HG03571 (cell line): ENCODE measurements around the gene SH2B2.
A peak's percentile ranks its signal among the peaks of the same experiment; 100 is the strongest.
"Not testable (repeated sequence)": the region's sequence is repeated elsewhere in the genome, so short reads cannot be mapped to it uniquely, and the experiment has no call there.

ENCODE experiments used
- ATAC-seq: cut with Tn5 transposase; IDR thresholded peaks from one replicate; pipeline ENCODE4 v1.9.1; 2021; ENCODE audit not compliant: unreplicated experiment

Gene SH2B2

DNA sequence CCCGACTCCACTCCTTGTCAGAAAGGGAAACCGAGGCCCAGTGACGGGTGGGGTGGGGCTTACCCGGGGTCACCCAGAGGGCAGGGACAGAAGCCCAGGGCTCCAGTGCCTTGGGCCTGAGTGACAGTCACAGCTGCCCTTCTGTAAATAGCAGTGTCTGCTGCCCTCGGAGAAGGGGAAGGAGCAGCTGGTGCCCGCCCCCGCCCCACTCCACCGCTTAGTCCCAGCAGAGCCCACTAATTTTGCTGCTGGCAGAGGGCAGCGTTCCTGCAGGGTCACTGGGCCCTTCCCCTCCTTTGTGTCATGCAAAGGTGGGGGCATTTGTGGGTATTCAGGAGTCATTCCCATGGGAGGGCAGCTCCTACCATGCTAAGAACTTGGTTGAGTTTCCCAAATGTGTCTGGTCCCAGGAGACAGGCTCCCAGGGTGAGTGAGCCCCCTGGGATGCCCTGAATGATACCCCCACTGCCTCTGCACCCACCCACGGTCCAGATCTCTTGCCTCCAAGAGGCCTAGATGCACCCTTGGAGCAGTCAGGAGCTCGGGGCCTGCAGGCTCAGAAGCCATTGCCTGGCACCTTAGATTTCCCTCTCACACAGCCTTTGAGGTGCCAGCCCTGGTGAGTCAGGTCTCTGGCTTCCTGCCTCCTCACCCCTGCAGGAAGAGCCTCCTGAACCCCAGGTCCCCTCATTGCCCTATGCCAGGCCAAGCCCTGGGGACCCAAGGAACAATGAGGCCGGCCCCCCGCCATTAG, 17.2 kb downstream of the SH2B2 start:
- ATAC-seq = no peak

DNA sequence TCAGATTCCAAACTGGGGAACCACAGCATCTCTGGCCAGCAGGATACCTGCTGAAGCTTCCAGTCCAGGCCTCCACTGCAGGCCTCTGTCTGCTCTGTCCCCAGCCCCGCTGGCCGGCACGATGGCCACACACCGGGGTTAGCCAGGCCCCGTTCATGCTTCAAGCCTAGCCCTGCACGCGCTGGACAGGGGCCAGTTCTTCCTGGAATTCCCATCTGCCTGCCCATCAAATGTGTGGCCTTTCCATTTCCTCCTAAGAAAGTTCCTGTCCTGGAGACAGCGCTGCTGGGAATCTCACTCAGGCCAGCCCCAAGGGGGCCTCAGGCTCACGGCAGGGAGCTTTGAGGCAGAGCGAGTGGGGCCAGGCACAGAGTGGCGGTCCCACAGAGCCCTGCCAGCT, 18.0 kb downstream of the SH2B2 start:
- ATAC-seq = no peak

DNA sequence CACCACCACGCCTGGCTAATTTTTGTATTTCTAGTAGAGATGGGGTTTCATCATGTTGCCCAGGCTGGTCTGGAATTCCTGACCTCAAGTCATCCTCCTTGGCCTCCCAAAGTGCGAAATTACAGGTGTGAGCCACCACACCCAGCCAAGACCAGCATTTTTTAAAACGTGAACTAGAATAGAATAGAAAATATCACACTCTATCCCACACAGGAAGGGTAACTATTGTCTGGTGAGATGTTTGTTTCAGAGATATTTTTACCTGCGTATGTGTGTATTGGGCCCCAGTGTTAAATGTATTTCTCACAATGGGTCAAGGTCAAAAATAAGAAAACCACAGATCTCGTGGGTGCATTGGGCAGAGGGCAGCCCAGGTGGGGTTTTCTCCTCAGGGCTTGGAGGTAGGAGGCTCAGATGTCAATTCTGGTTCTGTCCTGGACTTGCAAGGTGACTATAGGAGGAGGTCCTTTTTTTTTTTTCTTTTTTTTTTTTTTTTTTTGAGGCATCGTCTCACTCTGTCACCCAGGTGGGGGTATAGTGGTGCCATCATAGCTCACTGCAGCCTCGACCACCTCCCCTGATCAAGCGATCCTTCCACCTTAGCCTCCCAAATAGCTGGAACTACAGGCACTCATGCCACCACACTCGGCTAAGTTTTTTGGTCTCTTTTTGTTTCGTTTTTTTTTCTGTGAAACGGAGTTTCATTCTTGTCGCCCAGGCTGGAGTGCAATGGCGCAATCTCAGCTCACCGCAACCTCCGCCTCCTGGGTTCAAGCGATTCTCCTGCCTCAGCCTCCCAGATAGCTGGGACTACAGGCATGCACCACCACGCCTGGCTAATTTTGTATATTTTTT, 19.0 kb downstream of the SH2B2 start:
- ATAC-seq = no peak

DNA sequence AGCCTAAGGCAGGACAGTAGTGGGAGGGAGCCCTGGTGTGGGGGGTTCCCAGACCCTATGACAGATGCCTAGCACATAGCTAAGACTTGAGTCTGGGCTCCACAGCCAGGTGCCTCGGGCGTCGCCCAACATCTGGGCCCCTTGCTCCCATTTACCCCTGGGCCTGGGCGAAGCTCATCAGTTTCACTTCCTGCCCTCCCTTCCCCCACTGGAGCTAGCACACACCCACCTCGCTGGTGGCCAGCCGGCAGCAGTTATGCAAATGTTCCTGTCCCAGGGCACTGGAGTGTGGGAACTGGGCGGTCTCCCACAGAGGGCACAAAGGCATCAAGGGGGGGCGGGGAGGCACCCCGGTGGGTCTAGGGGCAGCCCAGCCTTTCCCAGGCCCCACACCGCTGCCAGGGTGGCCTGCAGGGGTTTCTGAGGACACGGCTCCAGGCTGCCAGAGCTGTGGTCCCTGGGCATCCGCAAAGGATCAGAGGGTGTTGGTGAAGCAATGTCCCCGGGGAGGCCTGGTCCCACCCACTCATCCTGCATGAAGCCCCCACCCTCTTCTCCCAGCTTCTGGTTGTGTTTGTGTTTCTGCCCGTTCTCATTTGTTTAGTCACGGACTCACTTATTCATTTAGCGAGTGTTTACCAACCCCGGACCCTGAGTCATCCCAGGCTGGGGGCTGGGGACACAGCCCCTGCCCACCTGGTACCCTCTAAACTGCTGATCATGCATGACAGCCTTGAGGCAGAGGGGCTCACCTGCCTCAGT, 20.4 kb downstream of the SH2B2 start:
- peak; percentile 76 for ATAC-seq

DNA sequence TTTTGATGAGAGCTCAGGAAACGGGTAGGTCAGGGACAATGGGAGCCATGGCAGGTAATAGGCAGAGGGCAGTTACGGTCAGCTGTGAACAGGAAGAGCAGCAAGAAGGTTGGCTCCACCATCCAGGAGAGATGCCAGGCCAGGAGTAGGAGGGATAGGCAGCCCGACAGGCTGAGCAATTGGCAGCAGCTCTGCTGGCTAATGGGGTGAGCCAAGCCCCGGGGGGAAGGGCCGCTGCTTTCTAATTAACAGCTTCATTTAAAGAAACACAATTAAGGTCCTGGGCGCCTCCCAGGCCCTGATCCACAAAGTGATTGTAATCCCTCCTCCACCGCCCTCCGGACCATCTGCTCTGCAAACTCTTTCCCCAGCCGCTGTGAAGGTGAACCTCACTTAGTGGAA, 23.7 kb downstream of the SH2B2 start:
- no peak for ATAC-seq

DNA sequence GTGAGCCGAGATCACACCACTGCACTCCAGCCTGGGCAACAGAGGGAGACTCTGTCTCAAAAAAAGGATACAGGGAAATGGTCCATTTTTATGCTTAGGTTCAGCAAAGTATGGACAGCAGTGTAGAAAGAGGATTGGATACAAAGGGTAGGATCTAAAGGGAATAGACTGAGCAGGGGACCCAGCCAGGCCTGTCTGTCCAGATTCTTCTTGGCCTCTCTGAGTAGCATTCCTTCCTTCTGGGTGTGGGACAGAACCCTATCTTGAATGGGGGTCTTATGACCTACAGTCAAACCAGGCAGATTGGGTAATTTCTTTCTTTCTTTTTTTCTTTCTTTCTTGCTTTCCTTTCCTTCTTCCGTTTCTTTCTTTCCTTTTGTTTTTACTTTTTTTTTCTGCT, 25.6 kb downstream of the SH2B2 start:
- ATAC-seq = no peak

DNA sequence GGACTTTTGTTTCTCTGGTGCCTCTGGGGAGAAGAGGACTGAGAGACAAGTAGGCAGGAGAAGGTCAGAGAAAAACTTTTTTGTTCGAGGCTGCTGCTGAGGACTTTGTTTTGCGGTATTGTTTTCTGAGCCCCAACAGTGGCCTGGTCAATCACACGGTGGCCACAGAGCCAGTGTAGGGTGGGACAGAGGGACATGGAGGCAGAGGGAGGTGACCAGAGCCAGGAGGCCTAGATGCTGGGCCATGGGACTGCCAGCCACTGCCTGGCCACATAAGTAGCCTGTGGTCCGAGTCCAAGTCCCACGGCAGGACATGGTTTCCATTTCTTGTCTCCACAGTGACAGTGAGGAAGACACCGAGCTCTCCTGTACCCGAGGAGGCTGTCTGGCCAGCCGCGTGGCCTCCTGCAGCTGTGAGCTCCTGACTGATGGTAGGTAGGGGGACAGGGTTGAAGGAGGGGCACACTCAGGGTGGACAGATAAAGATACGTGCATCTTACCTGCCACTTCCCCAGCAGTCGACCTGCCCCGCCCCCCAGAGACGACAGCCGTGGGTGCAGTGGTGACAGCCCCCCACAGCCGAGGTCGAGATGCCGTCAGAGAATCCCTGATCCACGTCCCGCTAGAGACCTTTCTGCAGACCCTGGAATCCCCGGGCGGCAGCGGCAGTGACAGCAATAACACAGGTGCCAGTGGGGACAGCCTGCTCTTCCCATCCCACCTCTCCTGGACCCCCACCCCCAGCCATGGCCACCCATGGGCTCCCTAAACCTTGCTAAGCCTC, 27.5 kb downstream of the SH2B2 start:
- ATAC-seq = no peak

DNA sequence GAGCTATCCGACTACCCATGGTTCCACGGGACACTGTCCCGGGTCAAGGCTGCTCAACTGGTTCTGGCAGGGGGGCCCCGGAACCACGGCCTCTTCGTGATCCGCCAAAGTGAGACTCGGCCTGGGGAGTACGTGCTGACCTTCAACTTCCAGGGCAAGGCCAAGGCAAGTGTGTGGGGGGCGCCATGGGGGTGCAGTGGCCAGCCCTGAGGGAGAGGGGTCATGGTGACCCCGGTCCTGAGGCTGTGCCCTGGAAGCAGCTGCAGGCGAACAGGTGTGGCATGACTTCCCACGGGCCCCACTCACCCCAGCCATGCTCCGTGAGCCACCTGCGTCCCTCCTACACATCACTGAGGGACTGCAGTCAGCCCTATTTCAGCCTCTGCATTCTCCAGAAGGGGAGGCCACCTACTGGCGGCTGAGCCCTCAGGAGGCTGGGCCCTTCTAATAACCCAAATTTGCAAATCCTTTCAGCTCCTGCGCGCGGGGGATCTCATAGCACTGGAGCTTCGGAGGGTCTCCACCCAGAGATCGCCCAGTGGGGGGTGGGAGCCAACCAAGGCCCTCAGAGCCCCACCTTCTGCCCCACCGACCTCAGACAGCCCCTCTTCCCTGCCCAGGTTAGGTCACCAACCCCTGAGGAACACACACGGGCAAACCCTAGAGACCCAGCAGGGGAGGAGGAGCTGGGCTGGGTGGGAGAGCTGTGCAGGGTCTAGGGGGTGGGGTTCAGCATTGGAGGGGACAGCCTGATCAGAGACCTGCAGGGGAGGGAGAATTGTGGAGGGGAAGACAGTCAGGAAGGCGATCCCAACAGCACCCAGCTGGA, 30.8 kb downstream of the SH2B2 start:
- ATAC-seq = no peak

DNA sequence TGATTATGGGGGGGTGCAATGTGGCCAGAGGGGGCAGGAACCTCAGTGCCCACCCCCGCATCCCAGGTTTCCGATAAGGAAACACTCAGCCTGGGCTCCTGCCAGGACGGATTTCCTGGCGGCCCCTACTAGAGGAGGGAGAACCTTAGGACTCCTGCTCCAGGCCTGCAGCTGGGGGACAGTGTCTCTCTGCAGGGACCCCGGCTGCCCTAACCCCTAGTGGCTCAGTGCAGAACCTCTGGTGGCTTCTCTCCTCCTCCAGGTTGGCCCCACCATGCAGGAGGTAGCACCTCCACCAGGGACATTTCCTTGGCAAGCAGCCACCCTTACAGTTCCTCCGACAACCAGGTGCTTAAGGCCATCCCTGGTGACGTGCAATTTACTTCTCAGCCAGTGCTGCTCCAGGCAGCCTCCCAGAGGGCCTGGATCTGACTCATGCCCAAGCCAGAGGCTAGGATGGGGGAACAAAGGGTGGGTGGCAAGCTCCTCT, 31.9 kb downstream of the SH2B2 start:
- no peak for ATAC-seq

DNA sequence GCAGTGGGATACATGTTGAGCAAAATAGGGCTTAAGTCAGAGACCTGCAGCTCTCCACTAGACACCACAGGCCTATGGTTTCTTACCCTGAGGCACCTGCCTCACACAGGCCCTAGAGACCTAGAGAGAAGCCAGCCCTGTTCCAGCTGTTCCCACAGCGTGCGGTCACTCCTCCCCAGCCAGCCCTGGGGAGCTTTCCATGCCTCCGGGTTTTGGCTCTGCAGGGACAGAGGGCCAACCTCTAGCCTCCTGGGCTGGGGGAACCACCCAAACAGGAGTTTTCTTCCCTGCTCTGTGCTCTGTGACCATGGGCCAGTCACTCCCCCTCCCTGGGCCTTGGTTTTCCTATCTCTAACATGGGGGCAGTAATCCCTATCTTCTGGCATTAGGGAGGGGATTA, 33.0 kb downstream of the SH2B2 start:
- ATAC-seq = no peak

DNA sequence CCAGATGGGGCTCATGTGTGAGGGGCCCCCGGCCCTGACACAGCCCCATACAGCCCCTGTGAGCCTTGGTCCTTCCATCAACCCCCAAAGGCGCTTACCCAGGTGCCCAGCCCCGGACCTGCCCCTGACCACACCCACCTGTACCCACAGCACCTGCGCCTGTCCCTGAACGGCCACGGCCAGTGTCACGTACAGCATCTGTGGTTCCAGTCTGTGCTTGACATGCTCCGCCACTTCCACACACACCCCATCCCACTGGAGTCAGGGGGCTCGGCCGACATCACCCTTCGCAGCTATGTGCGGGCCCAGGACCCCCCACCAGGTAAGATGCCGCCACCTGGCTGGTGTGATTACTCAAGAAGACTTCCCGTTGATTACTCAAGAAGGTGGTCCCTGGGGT, 33.5 kb downstream of the SH2B2 start:
- ATAC-seq = no peak

DNA sequence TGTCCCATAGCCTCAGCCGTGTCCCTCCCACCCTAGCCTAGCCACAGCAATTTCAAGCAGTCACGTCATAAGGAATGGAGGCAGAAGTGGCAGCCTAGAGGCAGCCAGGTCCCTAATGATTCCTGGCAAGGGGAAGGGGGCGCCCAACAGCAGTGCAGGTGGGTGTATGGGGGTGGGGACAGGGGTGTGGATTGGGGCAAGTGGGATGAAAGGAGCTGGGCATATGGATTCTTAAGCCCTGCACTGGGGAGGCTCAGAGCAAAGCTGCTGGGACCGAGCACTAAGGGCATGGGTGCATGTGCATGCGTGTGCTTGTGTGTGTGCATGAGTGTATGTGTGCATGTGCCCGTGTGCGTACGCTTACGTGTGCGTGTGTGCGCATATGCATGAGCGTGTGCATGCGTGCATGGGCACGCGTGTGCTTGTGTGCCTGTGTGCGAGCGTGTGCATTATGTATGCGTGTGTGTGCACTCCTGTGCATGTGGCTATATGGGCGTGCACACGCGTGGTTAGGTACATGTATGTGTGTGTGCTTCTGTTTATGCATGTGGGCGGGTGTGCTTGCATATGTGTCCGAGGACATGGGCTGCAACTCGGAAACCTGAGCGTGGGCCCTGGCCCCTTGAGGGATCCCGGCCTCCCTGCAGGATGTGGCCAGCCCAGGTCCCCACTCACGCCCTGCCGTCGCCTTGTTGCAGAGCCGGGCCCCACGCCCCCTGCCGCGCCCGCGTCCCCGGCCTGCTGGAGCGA, 34.1 kb downstream of the SH2B2 start:
- ATAC-seq = no peak

DNA sequence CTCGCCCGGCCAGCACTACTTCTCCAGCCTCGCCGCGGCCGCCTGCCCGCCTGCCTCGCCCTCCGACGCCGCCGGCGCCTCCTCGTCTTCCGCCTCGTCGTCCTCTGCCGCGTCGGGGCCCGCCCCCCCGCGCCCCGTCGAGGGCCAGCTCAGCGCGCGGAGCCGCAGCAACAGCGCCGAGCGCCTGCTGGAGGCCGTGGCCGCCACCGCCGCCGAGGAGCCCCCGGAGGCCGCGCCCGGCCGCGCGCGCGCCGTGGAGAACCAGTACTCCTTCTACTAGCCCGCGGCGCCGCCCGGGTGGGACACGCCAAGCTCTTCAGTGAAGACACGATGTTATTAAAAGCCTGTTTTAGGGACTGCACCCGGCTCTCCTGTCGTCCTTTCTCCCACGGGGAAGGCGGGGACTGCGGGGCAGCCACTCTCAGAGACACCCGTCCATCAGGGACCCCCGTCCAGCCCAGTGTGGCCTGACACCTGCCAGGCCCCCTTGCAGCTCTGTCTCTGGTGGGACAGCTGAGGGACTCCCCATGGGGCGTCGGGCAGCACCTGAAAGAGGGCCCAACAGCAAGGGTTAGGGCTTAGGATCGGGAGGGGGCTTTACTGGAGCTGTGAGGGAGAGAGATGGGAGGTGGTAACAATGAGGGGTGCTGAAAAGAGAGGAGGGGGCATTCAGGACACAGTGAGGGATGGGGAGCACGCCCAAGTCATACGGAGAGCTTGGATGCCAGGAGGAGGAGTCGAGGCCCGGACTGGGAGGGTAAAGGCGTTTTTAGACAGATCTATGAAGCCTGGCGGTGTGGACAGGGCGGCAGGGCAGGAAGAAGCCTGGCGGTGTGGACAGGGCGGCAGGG, 34.9 kb downstream of the SH2B2 start:
- no peak for ATAC-seq

DNA sequence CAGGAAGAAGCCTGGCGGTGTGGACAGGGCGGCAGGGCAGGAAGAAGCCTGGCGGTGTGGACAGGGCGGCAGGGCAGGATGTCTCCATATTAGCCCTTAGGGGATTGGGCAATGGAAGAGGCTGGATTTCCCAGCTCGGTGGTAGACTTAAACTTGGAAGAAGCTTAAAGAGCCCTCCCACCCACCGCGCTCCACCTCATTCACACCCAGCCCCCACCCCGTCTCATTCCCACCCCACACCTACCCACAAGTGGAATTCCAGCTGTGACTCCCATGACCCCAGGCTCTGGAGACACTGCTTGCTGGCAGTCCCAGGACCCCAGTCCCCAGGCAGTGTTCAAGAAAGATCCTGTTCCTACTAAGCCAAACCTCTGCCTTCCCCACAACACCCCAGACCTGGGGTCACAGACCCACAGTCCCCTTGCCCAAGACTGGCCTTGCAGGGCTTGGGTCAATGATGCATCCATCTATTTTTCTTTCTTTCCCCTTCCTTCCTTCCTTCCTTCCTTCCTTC, 35.6 kb downstream of the SH2B2 start:
- ATAC-seq = no peak

DNA sequence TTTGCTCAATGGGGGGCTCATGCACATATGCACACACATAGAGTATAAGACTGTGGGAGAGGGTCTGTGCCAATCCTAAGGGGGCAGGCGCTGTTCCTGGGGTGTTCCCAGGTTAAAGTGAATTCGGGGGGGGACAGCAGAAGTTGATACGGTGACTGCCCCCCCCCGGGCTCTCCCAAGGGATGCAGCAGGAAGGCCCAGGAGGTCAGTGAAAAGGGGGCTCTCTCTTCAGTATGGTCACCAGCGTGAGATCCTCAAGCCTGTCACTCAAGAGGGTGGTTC, 37.2 kb downstream of the SH2B2 start:
- ATAC-seq = no peak

DNA sequence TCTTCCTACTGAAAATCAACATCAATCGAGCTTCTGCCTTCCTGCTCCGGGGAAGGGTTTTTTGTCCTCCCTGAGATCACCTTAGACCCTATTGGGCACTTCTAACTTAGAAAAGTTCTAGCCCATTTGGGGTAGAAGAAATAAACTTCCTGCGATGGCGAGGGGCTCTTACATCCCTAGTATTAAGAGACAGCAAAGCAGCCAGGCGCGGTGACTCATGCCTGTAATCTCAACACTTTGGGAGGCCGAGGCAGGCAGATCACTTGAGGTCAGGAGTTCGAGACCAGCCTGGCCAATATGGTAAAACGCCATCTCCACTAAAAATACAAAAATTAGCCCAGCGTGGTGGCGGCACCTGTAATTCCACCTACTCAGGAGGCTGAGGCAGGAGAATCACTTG, 38.4 kb downstream of the SH2B2 start:
- ATAC-seq = not testable (repeated sequence)

DNA sequence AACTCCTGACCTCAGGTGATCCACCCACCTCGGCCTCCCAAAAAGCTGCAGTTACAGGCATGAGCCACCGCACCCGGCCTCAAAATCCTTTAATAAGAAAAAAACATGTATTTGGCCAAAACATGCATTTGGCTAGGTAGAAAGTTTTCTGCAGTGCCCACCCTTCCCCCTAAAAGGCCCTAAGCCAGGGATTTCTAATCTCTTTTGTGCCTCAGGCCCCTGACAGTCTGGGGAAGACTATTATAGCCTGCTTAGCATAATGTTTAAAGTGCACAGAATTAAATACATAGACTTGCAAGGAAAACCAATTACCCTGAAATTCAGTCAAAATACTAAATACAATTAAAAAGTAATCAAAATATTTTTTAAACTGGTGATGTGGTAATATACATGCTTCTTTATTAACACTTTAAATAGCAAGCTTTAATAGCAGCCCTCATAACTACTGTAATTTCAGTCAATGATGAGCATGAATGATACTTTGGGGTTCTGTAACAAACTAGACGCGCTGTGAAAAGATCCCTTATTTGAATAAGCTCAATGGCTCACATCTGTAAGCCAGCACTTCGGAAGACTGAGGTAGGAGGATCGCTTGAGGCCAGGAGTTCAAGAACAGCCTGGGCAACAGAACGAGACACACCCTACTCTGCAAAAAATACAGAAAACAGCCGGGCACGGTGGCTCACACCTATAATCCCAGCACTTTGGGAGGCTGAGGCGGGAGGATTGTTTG, 39.7 kb downstream of the SH2B2 start:
- no peak for ATAC-seq

DNA sequence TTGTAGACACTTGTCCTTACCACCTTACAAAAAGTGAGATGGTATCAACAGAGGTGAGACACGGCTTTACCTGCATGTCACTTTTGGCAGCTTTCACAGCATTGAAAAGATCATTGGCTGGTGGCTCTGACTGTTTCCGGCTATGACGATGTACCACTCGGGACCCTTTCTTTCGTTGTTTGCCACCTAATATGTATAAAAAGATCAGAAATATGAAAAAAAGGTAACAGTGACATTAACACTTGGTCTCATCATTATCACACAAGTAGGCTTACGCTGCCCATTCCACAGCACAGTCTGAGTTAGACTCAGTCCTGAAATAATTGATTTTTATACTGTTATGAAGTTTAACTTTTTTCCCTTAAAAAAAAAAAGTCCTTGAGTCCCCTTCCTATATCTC, 40.5 kb downstream of the SH2B2 start:
- not testable (repeated sequence) for ATAC-seq
